ENCODE results near the gene OPCML. TPM values are rescaled to one million over a fixed set of nuclear protein-coding genes. Genes with fewer than 3 reads are reported as not detected.

Gene OPCML
- total RNA-seq, 2 experiments from 2014 or later, result not detected

- H3K27me3 Mint-ChIP-seq, result peaks cover 16% of the 10 kb centered on the region
- POLR2A ChIA-PET, result no interaction called here
- H3K4me3 Mint-ChIP-seq, result no peak overlapping the region
- H3K4me1 Mint-ChIP-seq, result no peaks in the 10 kb centered on the region
- H3K9me3 Mint-ChIP-seq, result peaks cover 5% of the 10 kb centered on the region
- DNase-seq (no peak), ATAC-seq (ENCODE audit: low read depth) (no peak)
- no peaks in the 10 kb centered on the region for H3K36me3 Mint-ChIP-seq
- no peak overlapping the region for H3K27ac Mint-ChIP-seq
Measured at GRCh38 chr11:133058501-133058900, 473.8 kb downstream of the OPCML start.

GRCh38 chr11:133053124-133053776 lies 479.1 kb downstream of the OPCML start:
- H3K4me3 Mint-ChIP-seq, result no peak overlapping the region
- H3K27ac Mint-ChIP-seq, result no peak overlapping the region
- DNase-seq, result no peak
- no peaks in the 10 kb centered on the region for H3K36me3 Mint-ChIP-seq
- H3K4me1 Mint-ChIP-seq, result no peaks in the 10 kb centered on the region
- ATAC-seq (ENCODE audit: low read depth), result no peak
- peaks cover 5% of the 10 kb centered on the region for H3K9me3 Mint-ChIP-seq
- POLR2A ChIA-PET, result no interaction called here
- H3K27me3 Mint-ChIP-seq, result no peaks in the 10 kb centered on the region

GRCh38 chr11:133052537-133052936 lies 479.8 kb downstream of the OPCML start:
- Mint-ChIP-seq H3K4me1 (no peaks in the 10 kb centered on the region), H3K27ac (no peak overlapping the region), H3K27me3 (no peaks in the 10 kb centered on the region), H3K9me3 (peaks cover 5% of the 10 kb centered on the region), H3K4me3 (no peak overlapping the region), H3K36me3 (no peaks in the 10 kb centered on the region)
- POLR2A ChIA-PET, result no interaction called here
- no peak for ATAC-seq (ENCODE audit: low read depth)
- DNase-seq, result no peak

GRCh38 chr11:133049244-133050019 lies 482.9 kb downstream of the OPCML start:
- H3K4me1 Mint-ChIP-seq, result no peaks in the 10 kb centered on the region
- ATAC-seq (ENCODE audit: low read depth), result no peak
- no peak for DNase-seq
- no peak overlapping the region for H3K4me3 Mint-ChIP-seq
- H3K36me3 Mint-ChIP-seq, result no peaks in the 10 kb centered on the region
- H3K27me3 Mint-ChIP-seq, result no peaks in the 10 kb centered on the region
- no peaks in the 10 kb centered on the region for H3K9me3 Mint-ChIP-seq
- POLR2A ChIA-PET, result no interaction called here
- no peak overlapping the region for H3K27ac Mint-ChIP-seq

GRCh38 chr11:133048270-133048669 lies 484.0 kb downstream of the OPCML start:
- DNase-seq (no peak), ATAC-seq (ENCODE audit: low read depth) (no peak)
- POLR2A ChIA-PET, result no interaction called here
- H3K4me3 Mint-ChIP-seq, result no peak overlapping the region
- H3K9me3 Mint-ChIP-seq, result no peaks in the 10 kb centered on the region
- no peak overlapping the region for H3K27ac Mint-ChIP-seq
- no peaks in the 10 kb centered on the region for H3K27me3 Mint-ChIP-seq
- no peaks in the 10 kb centered on the region for H3K36me3 Mint-ChIP-seq
- H3K4me1 Mint-ChIP-seq, result no peaks in the 10 kb centered on the region

GRCh38 chr11:133047771-133048115 lies 484.6 kb downstream of the OPCML start:
- DNase-seq, result no peak
- H3K9me3 Mint-ChIP-seq, result no peaks in the 10 kb centered on the region
- H3K36me3 Mint-ChIP-seq, result no peaks in the 10 kb centered on the region
- H3K4me1 Mint-ChIP-seq, result no peaks in the 10 kb centered on the region
- POLR2A ChIA-PET, result no interaction called here
- H3K27me3 Mint-ChIP-seq, result no peaks in the 10 kb centered on the region
- ATAC-seq (ENCODE audit: low read depth), result no peak
- H3K4me3 Mint-ChIP-seq, result no peak overlapping the region
- H3K27ac Mint-ChIP-seq, result no peak overlapping the region

GRCh38 chr11:133047036-133047770 lies 485.1 kb downstream of the OPCML start:
- no peaks in the 10 kb centered on the region for H3K4me1 Mint-ChIP-seq
- POLR2A ChIA-PET, result no interaction called here
- no peak overlapping the region for H3K27ac Mint-ChIP-seq
- no peak overlapping the region for H3K4me3 Mint-ChIP-seq
- DNase-seq, result no peak
- H3K9me3 Mint-ChIP-seq, result no peaks in the 10 kb centered on the region
- H3K36me3 Mint-ChIP-seq, result no peaks in the 10 kb centered on the region
- no peak for ATAC-seq (ENCODE audit: low read depth)
- no peaks in the 10 kb centered on the region for H3K27me3 Mint-ChIP-seq

GRCh38 chr11:133046252-133046651 lies 486.0 kb downstream of the OPCML start:
- DNase-seq, result no peak
- ATAC-seq (ENCODE audit: low read depth), result no peak
- no peak overlapping the region for H3K4me3 Mint-ChIP-seq
- POLR2A ChIA-PET, result no interaction called here
- no peaks in the 10 kb centered on the region for H3K4me1 Mint-ChIP-seq
- no peaks in the 10 kb centered on the region for H3K36me3 Mint-ChIP-seq
- no peak overlapping the region for H3K27ac Mint-ChIP-seq
- H3K9me3 Mint-ChIP-seq, result no peaks in the 10 kb centered on the region
- no peaks in the 10 kb centered on the region for H3K27me3 Mint-ChIP-seq

- Mint-ChIP-seq H3K4me1 (no peaks in the 10 kb centered on the region), H3K27me3 (no peaks in the 10 kb centered on the region), H3K9me3 (no peaks in the 10 kb centered on the region), H3K4me3 (no peak overlapping the region), H3K27ac (no peak overlapping the region), H3K36me3 (no peaks in the 10 kb centered on the region)
- DNase-seq, result no peak
- POLR2A ChIA-PET, result no interaction called here
- ATAC-seq (ENCODE audit: low read depth), result no peak
Measured at GRCh38 chr11:133041928-133042882, 490.1 kb downstream of the OPCML start.

- no peaks in the 10 kb centered on the region for H3K4me1 Mint-ChIP-seq
- ATAC-seq (ENCODE audit: low read depth), result no peak
- DNase-seq, result no peak
Measured at GRCh38 chr11:133041181-133041580, 491.1 kb downstream of the OPCML start.

GRCh38 chr11:133040289-133040900 lies 491.9 kb downstream of the OPCML start:
- Mint-ChIP-seq H3K27me3 (no peaks in the 10 kb centered on the region), H3K4me3 (no peak overlapping the region), H3K27ac (no peak overlapping the region), H3K4me1 (no peaks in the 10 kb centered on the region), H3K36me3 (no peaks in the 10 kb centered on the region), H3K9me3 (no peaks in the 10 kb centered on the region)
- ATAC-seq (ENCODE audit: low read depth), result no peak
- DNase-seq, result no peak
- POLR2A ChIA-PET, result no interaction called here

More at GRCh38 chr11:133041181-133041580, 491.1 kb downstream of the OPCML start:
- Mint-ChIP-seq H3K4me3 (no peak overlapping the region), H3K27me3 (no peaks in the 10 kb centered on the region), H3K9me3 (no peaks in the 10 kb centered on the region), H3K27ac (no peak overlapping the region), H3K36me3 (no peaks in the 10 kb centered on the region)
- POLR2A ChIA-PET, result no interaction called here

GRCh38 chr11:133038850-133039249 lies 493.5 kb downstream of the OPCML start:
- Mint-ChIP-seq H3K4me1 (no peaks in the 10 kb centered on the region), H3K36me3 (no peaks in the 10 kb centered on the region), H3K27ac (no peak overlapping the region), H3K27me3 (no peaks in the 10 kb centered on the region), H3K4me3 (no peak overlapping the region), H3K9me3 (no peaks in the 10 kb centered on the region)
- ATAC-seq (ENCODE audit: low read depth) (no peak), DNase-seq (no peak)
- POLR2A ChIA-PET, result no interaction called here

- Mint-ChIP-seq H3K27ac (no peak overlapping the region), H3K27me3 (no peaks in the 10 kb centered on the region), H3K9me3 (peaks cover 2% of the 10 kb centered on the region), H3K36me3 (no peaks in the 10 kb centered on the region), H3K4me3 (no peak overlapping the region), H3K4me1 (no peaks in the 10 kb centered on the region)
- ATAC-seq (ENCODE audit: low read depth) (no peak), DNase-seq (no peak)
- POLR2A ChIA-PET, result no interaction called here
Measured at GRCh38 chr11:133034929-133035328, 497.4 kb downstream of the OPCML start.
